Esophagus muscularis mucosa (tissue), 3 donors: ENCODE data around the gene MEF2D.

ENCODE experiments used
- CTCF ChIP-seq, 3 experiments: fragments of 200-600 bp in 2 of 3; fragments of 450-650 bp in 1 of 3; sonication (generic) in 2 of 3; IDR thresholded peaks; one replicate each; pipeline ENCODE4 v1.5.1; 2017 to 2019; ENCODE audit warnings: antibody characterized with exemption in 3 of 3, mild to moderate bottlenecking in 2 of 3, moderate library complexity in 1 of 3
- POLR2A ChIP-seq: fragments of 450-650 bp; IDR thresholded peaks from one replicate; pipeline ENCODE4 v1.6.1; 2017; ENCODE audit warnings: antibody characterized with exemption, moderate library complexity, mild to moderate bottlenecking, low read depth
- POLR2AphosphoS5 ChIP-seq, 2 donors: sonication (generic); formaldehyde crosslinking; IDR thresholded peaks; one replicate each; pipeline ENCODE4 v1.6.1; 2017; ENCODE audit warnings: antibody characterized with exemption in 2 of 2

DNA sequence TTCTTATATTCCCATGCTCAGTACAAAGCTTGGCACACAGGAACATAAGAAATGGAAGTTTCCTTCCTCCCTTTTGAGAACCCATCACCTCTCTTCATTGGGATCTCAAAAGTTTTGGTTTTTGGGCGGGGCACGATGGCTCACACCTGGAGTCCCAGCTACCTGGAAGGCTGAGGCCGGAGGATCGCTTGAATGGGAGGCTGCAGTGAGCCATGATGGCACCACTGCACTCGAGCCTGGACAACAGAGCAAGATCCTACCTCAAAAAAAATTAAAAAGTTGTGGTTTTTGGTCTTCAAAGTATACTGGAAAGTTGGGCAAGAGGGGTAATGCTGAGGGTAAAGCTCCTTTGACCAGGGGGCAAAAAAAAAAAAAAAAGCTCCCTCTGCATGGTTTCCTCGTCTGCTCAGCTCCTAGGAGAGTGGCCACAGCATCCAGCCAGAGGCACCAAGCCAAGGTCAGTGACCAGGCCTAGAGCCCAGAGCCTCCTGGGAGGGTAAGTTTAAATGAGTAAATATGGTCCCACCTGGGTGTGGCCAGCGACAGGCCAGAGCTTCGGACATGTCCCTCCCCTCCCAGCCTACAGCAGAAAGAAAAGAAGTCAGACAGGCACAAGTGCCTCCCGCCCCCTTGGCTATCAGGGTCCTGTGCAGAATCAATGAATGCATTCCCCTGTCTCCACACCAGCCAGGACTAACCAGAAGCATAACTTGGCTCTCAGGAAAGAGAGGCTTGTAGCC is 5.0 kb downstream of the MEF2D start:
- TF ChIP-seq CTCF (IDR thresholded peaks at IDR 0.05), result no peak
- TF ChIP-seq POLR2AphosphoS5 (IDR thresholded peaks at IDR 0.05), result peak in 1 of 2 donors; percentile 39
- TF ChIP-seq POLR2A, result no peak
